HCEC 1CT (cell line): ENCODE data around the gene ITPR3.
"Not testable (repeated sequence)": the region's sequence is repeated elsewhere in the genome, so short reads cannot be mapped to it uniquely, and the experiment has no call there.

Experiments used
- DNase-seq: peaks from one replicate; pipeline ENCODE4 v3.0.0-alpha.2; 2017

Gene ITPR3

DNA sequence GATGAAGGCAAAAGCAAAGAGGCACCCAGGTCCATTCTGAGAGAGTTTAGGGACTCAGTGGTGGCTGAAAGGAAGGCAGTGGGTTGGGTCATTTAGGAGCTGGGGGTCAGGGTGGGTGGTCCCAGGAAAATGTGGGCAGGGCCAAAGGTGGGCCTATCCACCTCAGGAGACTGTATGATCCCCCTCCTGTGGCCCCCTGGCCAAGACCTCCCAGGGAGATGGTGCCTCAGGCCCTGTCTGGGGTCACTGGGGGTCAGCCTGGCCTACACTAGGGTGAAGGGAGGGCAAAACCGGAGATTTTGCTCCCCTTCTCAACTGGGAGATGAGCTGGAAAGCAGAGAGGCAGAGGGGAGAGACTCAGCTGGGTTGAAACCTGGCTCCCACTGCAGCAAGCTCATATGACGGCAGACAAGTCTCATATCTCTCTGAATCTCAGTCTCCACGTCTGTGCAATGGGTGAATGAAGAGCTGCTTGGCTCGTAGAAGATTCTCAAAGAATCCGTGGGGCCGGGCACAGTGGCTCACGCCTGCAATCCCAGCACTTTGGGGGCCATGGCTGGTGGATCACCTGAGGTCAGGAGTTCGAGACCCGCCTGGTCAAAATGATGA is 29.6 kb upstream of the ITPR3 start:
- DNase-seq: no peak

DNA sequence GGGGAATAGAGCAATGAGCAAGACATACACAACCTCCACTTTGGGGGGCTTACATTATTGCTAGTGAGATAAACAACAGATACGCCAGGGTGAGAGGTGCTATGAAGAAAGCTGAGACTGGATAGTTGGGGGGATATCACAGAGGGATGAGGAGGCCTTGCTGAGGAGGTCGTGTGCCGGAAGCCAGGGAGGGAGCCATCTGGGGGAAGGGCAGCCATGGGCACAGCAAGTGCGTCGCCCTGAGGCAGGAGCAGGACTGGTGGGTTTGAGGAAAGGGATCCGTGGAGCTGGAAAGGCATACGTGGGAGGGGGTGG is 28.9 kb upstream of the ITPR3 start:
- no peak for DNase-seq

DNA sequence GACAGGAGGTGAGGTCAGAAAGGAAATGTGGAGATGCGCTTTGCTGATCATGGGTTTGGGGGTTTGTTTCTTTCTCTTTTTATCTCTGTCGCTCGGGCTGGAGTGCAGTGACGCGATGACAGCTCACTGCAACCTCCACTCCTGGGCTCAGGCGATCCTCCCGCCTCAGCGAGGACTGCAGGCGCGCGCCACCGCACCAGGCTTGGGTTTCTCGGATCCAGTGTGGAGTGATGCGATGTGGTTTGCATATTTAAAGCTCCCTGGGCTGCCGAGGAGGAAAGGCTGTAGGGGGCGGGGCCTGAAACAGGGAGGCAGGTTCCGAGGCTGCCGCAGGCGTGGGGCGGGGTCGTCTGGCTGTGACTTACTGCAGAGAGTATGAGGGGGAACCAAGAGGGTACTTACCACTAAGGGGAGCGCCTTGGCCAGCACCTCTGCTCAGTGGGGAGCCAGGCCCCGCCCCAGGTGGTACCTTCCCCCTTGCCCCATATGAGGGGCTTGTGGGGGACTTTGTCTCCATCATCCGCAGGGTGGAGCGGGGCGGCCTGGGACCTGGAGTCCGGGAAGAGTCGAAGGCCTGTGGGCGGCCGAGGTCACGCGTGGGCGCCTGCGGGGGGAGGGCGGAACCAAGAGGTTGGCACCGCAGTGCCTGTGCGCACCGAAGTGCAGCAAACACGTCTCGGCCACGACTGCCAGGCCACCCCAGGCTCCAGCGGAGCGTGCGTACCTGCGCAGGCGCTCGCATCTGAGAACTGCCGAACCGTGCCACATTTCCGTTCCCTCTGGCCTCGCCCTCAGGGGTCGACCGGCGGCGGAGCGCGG is 28.3 kb upstream of the ITPR3 start:
- DNase-seq: no peak

DNA sequence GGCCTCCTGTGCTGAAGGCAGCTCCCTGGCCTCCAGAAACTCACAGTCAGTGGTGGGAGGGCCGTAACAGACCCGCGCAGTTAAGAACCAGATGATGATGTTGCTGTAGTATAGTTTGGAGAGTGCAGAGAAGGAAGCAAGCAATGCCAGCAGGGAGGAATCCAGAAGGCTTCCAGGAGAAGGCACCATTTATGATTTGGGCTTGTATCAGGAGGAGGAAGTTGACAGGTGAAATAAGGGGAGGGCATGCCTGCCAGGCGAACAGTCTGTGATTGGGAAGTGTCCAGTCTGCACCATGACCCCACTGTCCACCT is 27.8 kb upstream of the ITPR3 start:
- DNase-seq: no peak

- peak; percentile 36 for DNase-seq
Measured at GRCh38 chr6:33595001-33595846, 25.9 kb upstream of the ITPR3 start.

GRCh38 chr6:33596894-33597293 is 24.2 kb upstream of the ITPR3 start:
- DNase-seq: not testable (repeated sequence)

DNA sequence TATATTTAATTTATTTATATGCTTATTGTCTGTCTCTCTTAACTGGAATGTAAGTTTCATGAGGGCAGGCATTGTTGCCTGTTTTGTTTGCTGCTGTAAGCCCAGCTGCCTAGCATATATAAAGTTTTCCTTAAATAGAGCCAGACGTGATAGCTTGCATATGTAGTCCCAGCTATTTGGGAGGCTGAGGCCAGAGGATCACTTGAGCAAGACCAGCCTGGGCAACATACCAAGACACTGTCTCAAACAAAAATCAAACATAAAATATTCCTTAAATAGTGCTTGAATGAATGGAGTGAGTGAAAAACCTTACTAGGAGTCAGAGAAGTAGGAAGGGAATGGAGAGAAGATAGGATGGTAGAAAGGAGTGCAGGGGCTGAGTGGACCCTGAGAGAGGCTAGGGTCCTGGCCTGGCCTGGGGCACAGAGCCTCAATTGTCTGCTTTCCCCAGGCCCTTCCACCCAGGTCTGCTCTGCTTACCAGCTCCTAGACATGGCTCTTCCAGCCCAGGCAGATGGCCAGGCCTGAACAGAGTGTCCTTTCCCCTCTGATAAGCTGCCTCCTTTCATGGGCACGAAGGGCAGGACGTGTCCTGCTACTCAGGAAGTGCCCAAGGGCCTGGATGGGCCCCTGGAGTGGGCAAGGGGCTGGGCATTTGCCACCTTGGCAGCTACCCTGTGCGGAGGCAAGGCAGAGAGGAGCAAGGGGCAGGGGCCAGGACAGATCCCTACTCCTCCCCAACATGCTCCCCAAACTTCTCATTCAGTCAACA is 23.4 kb upstream of the ITPR3 start:
- DNase-seq: no peak

- DNase-seq: no peak
Measured at GRCh38 chr6:33599413-33599938, 21.6 kb upstream of the ITPR3 start.

- DNase-seq: no peak
Measured at GRCh38 chr6:33600761-33601160, 20.4 kb upstream of the ITPR3 start.

- no peak for DNase-seq
Measured at GRCh38 chr6:33602180-33602579, 18.9 kb upstream of the ITPR3 start.

GRCh38 chr6:33604941-33605854 is 15.9 kb upstream of the ITPR3 start:
- peak; percentile 14 for DNase-seq

- DNase-seq: no peak
Measured at GRCh38 chr6:33606642-33607041, 14.5 kb upstream of the ITPR3 start.

DNA sequence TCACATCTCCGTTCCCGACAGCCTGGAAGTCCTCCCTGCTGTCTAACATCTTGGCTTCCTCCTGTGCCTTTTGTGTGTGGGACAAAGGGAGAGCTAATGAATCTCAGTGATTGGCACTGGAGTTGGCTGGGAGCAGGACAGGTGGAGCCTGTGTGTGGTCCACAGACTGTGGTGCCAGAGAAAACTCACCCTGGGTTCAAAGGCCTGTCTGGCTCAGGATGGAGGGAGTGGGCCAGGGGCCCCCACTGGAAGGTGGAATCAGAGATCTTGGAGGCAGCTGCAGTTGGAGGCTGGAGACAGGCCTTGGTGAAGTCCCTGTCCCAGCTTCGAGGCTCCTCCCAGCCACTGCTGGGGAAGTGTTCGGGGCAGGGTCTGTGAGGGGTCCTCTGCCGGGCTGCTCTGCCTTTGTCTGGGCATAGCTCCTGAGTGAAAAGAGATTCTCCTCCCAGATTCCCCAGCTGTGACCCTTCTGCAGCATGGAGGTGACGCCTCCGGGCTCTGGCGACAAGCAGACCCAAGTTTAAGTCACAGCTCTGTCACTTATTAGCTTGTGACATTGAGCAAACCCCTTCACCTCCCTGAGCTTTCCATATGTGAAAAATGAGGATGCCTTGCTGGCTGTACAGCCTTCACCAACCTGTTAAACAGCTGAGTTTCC is 13.9 kb upstream of the ITPR3 start:
- DNase-seq: no peak

GRCh38 chr6:33607784-33608161 is 13.3 kb upstream of the ITPR3 start:
- DNase-seq: no peak

- no peak for DNase-seq
Measured at GRCh38 chr6:33609019-33609418, 12.1 kb upstream of the ITPR3 start.

GRCh38 chr6:33609528-33609927 is 11.6 kb upstream of the ITPR3 start:
- peak; percentile 74 for DNase-seq

DNA sequence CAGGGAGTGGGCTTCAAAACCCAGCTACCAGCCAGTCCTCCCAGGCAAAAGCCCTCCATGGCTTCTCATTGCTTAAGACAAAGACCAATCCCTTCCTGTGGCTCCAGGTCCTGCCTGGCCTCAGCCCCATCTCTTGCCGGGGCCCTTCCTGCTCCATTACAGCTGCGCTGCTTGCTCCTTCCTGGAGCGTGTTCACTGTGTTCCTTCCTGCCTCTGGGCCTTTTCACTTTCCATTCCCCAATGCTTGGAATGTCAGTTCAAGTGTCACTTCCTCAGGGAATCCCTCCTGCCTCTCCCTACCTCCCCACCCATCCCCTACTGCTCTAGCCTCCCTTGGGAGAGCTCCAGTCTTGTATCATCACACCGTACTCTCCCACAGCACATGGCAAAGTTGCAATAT is 11.1 kb upstream of the ITPR3 start:
- no peak for DNase-seq

DNA sequence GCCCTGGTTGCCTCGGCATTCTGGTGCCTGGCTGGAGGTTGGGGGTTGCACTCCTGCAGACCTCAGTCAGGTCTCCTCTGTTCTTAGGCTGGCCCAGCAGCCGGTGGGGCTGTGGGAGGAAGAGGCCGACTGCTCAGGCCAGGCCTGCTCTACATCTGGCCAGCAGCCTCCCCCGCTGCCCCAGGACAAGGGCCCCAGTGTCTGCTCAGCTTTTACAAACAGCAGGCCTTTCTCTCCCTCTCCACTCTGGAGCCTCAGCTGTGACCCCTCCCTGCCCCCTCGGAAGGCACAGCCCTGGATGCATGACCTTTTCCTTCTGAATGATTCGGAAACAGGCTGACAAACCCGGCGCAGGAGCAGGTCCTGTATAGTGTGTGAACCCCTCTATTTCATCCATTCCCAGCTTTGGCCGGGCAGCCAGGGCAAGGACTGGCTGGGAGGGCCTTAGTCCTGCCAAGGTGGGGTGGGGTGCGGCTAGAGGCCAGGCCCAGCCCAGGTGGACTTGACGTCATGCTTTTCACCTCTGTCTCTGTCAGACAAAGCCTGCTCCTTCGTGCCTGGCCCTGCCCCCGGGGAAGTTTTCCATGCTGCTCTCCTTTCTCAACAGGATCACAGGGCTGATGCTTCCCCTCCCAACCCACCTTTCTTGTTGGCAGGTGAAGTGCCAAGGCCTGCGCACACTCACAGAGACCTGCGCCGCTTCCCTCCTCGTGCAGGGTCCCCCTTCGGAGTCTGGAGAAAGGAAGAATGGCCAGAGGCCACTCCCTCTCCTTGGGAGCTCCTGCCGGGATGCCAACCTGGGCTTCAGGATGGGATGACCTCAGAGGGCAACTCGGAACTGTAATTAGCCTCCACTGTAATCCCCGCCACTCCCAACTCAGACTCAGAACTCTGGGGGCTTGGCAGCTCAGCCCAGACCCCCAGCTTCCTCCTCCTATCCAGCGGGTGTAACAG is 10.1 kb upstream of the ITPR3 start:
- DNase-seq: no peak

DNA sequence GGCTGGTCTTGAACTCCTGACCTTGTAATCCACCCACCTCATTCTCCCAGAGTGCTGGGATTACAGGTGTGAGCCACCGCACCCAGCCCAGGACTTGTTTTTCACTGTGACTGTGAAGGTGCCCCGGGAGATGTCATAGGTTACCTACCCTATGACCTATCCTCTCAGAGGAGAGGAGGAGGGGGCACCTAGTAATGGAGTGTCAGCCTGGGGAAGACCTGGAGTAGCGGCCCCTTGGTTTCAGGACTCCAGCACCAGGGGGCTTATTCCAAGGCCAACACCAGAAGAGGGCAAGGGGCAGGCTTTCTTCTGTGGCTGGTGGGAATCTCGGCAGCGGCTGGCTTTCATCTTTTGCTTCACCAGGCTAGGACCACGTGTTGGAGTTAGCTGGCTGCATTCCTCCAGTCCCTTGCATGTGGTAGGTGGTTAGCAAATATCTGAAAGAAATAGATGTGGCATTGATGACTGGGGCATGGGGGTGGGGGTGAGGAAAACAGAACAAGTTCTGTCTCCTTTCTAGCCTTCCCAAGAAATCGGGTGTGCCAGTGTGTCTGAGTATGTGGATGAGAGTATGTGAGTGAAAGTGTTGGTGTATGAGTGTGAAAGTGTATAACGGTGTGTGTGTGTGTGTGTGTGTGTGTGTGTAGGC is 7.9 kb upstream of the ITPR3 start:
- peak; percentile 63 for DNase-seq

DNA sequence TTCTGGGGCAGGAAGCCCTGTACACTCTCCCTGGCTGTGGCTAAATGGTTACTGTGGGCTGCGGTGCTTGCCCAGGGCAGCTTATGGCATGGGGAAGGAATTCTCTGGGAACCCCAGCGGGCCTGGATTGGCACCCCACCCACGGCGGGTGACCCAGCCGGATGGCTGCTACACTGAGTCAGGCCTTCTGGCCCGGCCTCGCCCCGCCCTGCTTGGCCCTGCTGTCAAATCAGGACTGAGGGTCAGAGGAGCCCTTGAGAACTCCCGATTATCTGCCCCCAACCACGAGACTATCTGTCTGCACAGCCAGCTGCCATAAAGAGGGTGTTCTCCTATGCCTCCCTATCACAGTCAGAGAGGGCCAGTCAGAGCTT is 7.3 kb upstream of the ITPR3 start:
- peak; percentile 83 for DNase-seq
